GM21619 (cell line): Measurements from ENCODE around the gene C16orf54.
A peak's percentile ranks its signal among the peaks of the same experiment; 100 is the strongest.
"Not testable (repeated sequence)": the region's sequence is repeated elsewhere in the genome, so short reads cannot be mapped to it uniquely, and the experiment has no call there.

Experiments used
- ATAC-seq: cut with Tn5 transposase; IDR thresholded peaks from one replicate; pipeline ENCODE4 v1.9.1; 2021; ENCODE audit not compliant: unreplicated experiment

C16orf54 gene

GRCh38 chr16:29710227-29711219 lies 35.3 kb downstream of the C16orf54 start:
- no peak for ATAC-seq

GRCh38 chr16:29709657-29710056 lies 36.1 kb downstream of the C16orf54 start:
- ATAC-seq: not testable (repeated sequence)

- no peak for ATAC-seq
Measured at GRCh38 chr16:29708917-29709600, 36.7 kb downstream of the C16orf54 start.

- ATAC-seq: not testable (repeated sequence)
Measured at GRCh38 chr16:29707160-29707559, 38.6 kb downstream of the C16orf54 start.

GRCh38 chr16:29705030-29705429 lies 40.8 kb downstream of the C16orf54 start:
- ATAC-seq: no peak

- peak; percentile 48 for ATAC-seq
Measured at GRCh38 chr16:29702269-29702668, 43.5 kb downstream of the C16orf54 start.

- no peak for ATAC-seq
Measured at GRCh38 chr16:29701214-29701555, 44.6 kb downstream of the C16orf54 start.

- no peak for ATAC-seq
Measured at GRCh38 chr16:29700253-29700987, 45.4 kb downstream of the C16orf54 start.

GRCh38 chr16:29699324-29700219 lies 46.2 kb downstream of the C16orf54 start:
- no peak for ATAC-seq

GRCh38 chr16:29698484-29699323 lies 47.1 kb downstream of the C16orf54 start:
- ATAC-seq: no peak

GRCh38 chr16:29698042-29698441 lies 47.7 kb downstream of the C16orf54 start:
- no peak for ATAC-seq

- ATAC-seq: no peak
Measured at GRCh38 chr16:29697391-29697790, 48.4 kb downstream of the C16orf54 start.

- ATAC-seq: no peak
Measured at GRCh38 chr16:29696881-29697331, 48.9 kb downstream of the C16orf54 start.

GRCh38 chr16:29695675-29696074 lies 50.1 kb downstream of the C16orf54 start:
- not testable (repeated sequence) for ATAC-seq

- ATAC-seq: no peak
Measured at GRCh38 chr16:29694384-29695195, 51.2 kb downstream of the C16orf54 start.

GRCh38 chr16:29692606-29693005 lies 53.2 kb downstream of the C16orf54 start:
- not testable (repeated sequence) for ATAC-seq
